Activated naive CD8-positive, alpha-beta T cell (primary cell): ENCODE data around the gene C22orf23.
"Not testable (repeated sequence)": the region's sequence is repeated elsewhere in the genome, so short reads cannot be mapped to it uniquely, and the experiment has no call there.

ENCODE experiments used
- H3K27ac Mint-ChIP-seq: one replicate; pipeline ENCODE4 v1.8.0; 2021; ENCODE audit warnings: mixed read lengths
- H3K27me3 Mint-ChIP-seq: one replicate; pipeline ENCODE4 v1.8.0; 2021; ENCODE audit warnings: mixed read lengths
- H3K36me3 Mint-ChIP-seq: one replicate; pipeline ENCODE4 v1.8.0; 2021; ENCODE audit warnings: mixed read lengths
- H3K4me1 Mint-ChIP-seq: one replicate; pipeline ENCODE4 v1.8.0; 2021; ENCODE audit warnings: low read depth, mixed read lengths
- H3K4me3 Mint-ChIP-seq: one replicate; pipeline ENCODE4 v1.8.0; 2021; ENCODE audit warnings: mild to moderate bottlenecking, mixed read lengths
- H3K9me3 Mint-ChIP-seq: one replicate; pipeline ENCODE4 v1.8.0; 2021; ENCODE audit warnings: low read depth, mixed read lengths

C22orf23 gene

GRCh38 chr22:37951305-37951704 is 2.1 kb downstream of the C22orf23 start:
- H3K27ac Mint-ChIP-seq, result no peak overlapping the region

GRCh38 chr22:37947142-37947795 is 6.1 kb downstream of the C22orf23 start:
- not testable (repeated sequence) for H3K36me3 Mint-ChIP-seq, H3K4me1 Mint-ChIP-seq, H3K27me3 Mint-ChIP-seq, H3K4me3 Mint-ChIP-seq, H3K9me3 Mint-ChIP-seq
- peak overlapping the region; percentile 11 for H3K27ac Mint-ChIP-seq

More at GRCh38 chr22:37951305-37951704, 2.1 kb downstream of the C22orf23 start:
- no peaks in the 10 kb centered on the region for H3K9me3 Mint-ChIP-seq
- no peaks in the 10 kb centered on the region for H3K36me3 Mint-ChIP-seq
- peaks cover 21% of the 10 kb centered on the region for H3K4me1 Mint-ChIP-seq
- peaks cover 6% of the 10 kb centered on the region for H3K27me3 Mint-ChIP-seq
- peak overlapping the region; percentile 9 for H3K4me3 Mint-ChIP-seq

GRCh38 chr22:37944423-37944822 is 9.0 kb downstream of the C22orf23 start:
- H3K4me3 Mint-ChIP-seq, H3K36me3 Mint-ChIP-seq, H3K27me3 Mint-ChIP-seq, H3K4me1 Mint-ChIP-seq, H3K9me3 Mint-ChIP-seq, H3K27ac Mint-ChIP-seq: not testable (repeated sequence)

GRCh38 chr22:37943825-37944198 is 9.6 kb downstream of the C22orf23 start:
- no peak overlapping the region for H3K4me3 Mint-ChIP-seq
- H3K4me1 Mint-ChIP-seq, result no peaks in the 10 kb centered on the region
- H3K9me3 Mint-ChIP-seq, result no peaks in the 10 kb centered on the region
- H3K27me3 Mint-ChIP-seq, result no peaks in the 10 kb centered on the region
- no peaks in the 10 kb centered on the region for H3K36me3 Mint-ChIP-seq
- no peak overlapping the region for H3K27ac Mint-ChIP-seq

GRCh38 chr22:37943136-37943824 is 10.1 kb downstream of the C22orf23 start:
- H3K27ac Mint-ChIP-seq, result no peak overlapping the region
- H3K36me3 Mint-ChIP-seq, result no peaks in the 10 kb centered on the region
- no peaks in the 10 kb centered on the region for H3K9me3 Mint-ChIP-seq
- no peaks in the 10 kb centered on the region for H3K4me1 Mint-ChIP-seq
- no peak overlapping the region for H3K4me3 Mint-ChIP-seq
- H3K27me3 Mint-ChIP-seq, result no peaks in the 10 kb centered on the region

- H3K27ac Mint-ChIP-seq, result no peak overlapping the region
- H3K9me3 Mint-ChIP-seq, result no peaks in the 10 kb centered on the region
- H3K36me3 Mint-ChIP-seq, result peaks cover 3% of the 10 kb centered on the region
- no peaks in the 10 kb centered on the region for H3K4me1 Mint-ChIP-seq
- no peak overlapping the region for H3K4me3 Mint-ChIP-seq
- no peaks in the 10 kb centered on the region for H3K27me3 Mint-ChIP-seq
These were observed 11.3 kb downstream of the C22orf23 start for GRCh38 chr22:37942133-37942532.

- Mint-ChIP-seq H3K4me1 (no peaks in the 10 kb centered on the region), H3K9me3 (no peaks in the 10 kb centered on the region), H3K36me3 (peaks cover 3% of the 10 kb centered on the region), H3K4me3 (no peak overlapping the region), H3K27ac (no peak overlapping the region), H3K27me3 (no peaks in the 10 kb centered on the region)
These were observed 12.6 kb downstream of the C22orf23 start for GRCh38 chr22:37940698-37941376.

- Mint-ChIP-seq H3K4me1 (peaks cover 9% of the 10 kb centered on the region), H3K4me3 (no peak overlapping the region), H3K27me3 (no peaks in the 10 kb centered on the region), H3K36me3 (peaks cover 3% of the 10 kb centered on the region), H3K27ac (no peak overlapping the region), H3K9me3 (no peaks in the 10 kb centered on the region)
These were observed 19.6 kb downstream of the C22orf23 start for GRCh38 chr22:37933711-37934376.

GRCh38 chr22:37932821-37933578 is 20.4 kb downstream of the C22orf23 start:
- H3K36me3 Mint-ChIP-seq, result peaks cover 3% of the 10 kb centered on the region
- H3K9me3 Mint-ChIP-seq, result no peaks in the 10 kb centered on the region
- no peak overlapping the region for H3K4me3 Mint-ChIP-seq
- no peaks in the 10 kb centered on the region for H3K27me3 Mint-ChIP-seq
- peaks cover 9% of the 10 kb centered on the region for H3K4me1 Mint-ChIP-seq
- no peak overlapping the region for H3K27ac Mint-ChIP-seq

GRCh38 chr22:37932401-37932800 is 21.0 kb downstream of the C22orf23 start:
- no peaks in the 10 kb centered on the region for H3K9me3 Mint-ChIP-seq
- no peak overlapping the region for H3K27ac Mint-ChIP-seq
- H3K4me1 Mint-ChIP-seq, result peaks cover 9% of the 10 kb centered on the region
- no peaks in the 10 kb centered on the region for H3K27me3 Mint-ChIP-seq
- H3K4me3 Mint-ChIP-seq, result no peak overlapping the region
- no peaks in the 10 kb centered on the region for H3K36me3 Mint-ChIP-seq

- Mint-ChIP-seq H3K27me3 (no peaks in the 10 kb centered on the region), H3K27ac (no peak overlapping the region), H3K4me1 (peaks cover 9% of the 10 kb centered on the region), H3K4me3 (no peak overlapping the region), H3K36me3 (no peaks in the 10 kb centered on the region), H3K9me3 (no peaks in the 10 kb centered on the region)
These were observed 21.5 kb downstream of the C22orf23 start for GRCh38 chr22:37931893-37932389.

GRCh38 chr22:37930952-37931440 is 22.4 kb downstream of the C22orf23 start:
- Mint-ChIP-seq H3K27me3 (no peaks in the 10 kb centered on the region), H3K9me3 (no peaks in the 10 kb centered on the region), H3K36me3 (no peaks in the 10 kb centered on the region), H3K4me3 (no peak overlapping the region), H3K4me1 (peaks cover 9% of the 10 kb centered on the region), H3K27ac (no peak overlapping the region)

GRCh38 chr22:37930270-37930951 is 23.0 kb downstream of the C22orf23 start:
- Mint-ChIP-seq H3K27ac (no peak overlapping the region), H3K4me3 (no peak overlapping the region), H3K27me3 (no peaks in the 10 kb centered on the region), H3K36me3 (no peaks in the 10 kb centered on the region), H3K4me1 (peaks cover 9% of the 10 kb centered on the region), H3K9me3 (no peaks in the 10 kb centered on the region)

GRCh38 chr22:37929390-37929789 is 24.0 kb downstream of the C22orf23 start:
- H3K36me3 Mint-ChIP-seq, result no peaks in the 10 kb centered on the region

More at GRCh38 chr22:37929390-37929789, 24.0 kb downstream of the C22orf23 start:
- Mint-ChIP-seq H3K27me3 (no peaks in the 10 kb centered on the region), H3K9me3 (no peaks in the 10 kb centered on the region), H3K4me1 (peaks cover 9% of the 10 kb centered on the region), H3K27ac (no peak overlapping the region), H3K4me3 (no peak overlapping the region)
